ENCODE results near the gene TRPM8.

The TRPM8 gene

DNA sequence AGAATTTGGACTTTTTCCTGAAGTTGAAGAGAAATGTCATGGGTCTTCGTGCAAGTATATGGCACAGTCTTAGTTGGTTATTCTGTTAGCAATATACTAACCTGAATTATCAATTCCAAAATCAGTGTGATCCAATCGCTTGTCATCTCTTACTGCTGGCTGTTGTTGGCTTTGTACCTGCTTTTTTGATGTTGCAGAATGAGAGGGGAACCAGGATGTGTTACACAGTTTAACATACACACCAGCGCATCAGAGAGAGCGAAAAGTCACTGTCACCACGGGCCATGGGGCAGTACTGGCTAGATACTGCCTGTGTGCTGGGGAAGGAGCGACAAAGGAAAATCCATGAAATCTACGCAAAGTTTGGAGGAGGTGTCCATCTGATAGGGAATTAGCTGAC, 74.0 kb downstream of the TRPM8 start:
- Histone ChIP-seq H3K27ac (no peak overlapping the region), H3K4me3 (no peak overlapping the region)
- TF ChIP-seq, protein P1, sequence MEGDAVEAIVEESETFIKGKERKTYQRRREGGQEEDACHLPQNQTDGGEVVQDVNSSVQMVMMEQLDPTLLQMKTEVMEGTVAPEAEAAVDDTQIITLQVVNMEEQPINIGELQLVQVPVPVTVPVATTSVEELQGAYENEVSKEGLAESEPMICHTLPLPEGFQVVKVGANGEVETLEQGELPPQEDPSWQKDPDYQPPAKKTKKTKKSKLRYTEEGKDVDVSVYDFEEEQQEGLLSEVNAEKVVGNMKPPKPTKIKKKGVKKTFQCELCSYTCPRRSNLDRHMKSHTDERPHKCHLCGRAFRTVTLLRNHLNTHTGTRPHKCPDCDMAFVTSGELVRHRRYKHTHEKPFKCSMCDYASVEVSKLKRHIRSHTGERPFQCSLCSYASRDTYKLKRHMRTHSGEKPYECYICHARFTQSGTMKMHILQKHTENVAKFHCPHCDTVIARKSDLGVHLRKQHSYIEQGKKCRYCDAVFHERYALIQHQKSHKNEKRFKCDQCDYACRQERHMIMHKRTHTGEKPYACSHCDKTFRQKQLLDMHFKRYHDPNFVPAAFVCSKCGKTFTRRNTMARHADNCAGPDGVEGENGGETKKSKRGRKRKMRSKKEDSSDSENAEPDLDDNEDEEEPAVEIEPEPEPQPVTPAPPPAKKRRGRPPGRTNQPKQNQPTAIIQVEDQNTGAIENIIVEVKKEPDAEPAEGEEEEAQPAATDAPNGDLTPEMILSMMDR (IDR thresholded peaks at IDR 0.05) = no peak
- no peak for DNase-seq (ENCODE audit: low spot score)

DNA sequence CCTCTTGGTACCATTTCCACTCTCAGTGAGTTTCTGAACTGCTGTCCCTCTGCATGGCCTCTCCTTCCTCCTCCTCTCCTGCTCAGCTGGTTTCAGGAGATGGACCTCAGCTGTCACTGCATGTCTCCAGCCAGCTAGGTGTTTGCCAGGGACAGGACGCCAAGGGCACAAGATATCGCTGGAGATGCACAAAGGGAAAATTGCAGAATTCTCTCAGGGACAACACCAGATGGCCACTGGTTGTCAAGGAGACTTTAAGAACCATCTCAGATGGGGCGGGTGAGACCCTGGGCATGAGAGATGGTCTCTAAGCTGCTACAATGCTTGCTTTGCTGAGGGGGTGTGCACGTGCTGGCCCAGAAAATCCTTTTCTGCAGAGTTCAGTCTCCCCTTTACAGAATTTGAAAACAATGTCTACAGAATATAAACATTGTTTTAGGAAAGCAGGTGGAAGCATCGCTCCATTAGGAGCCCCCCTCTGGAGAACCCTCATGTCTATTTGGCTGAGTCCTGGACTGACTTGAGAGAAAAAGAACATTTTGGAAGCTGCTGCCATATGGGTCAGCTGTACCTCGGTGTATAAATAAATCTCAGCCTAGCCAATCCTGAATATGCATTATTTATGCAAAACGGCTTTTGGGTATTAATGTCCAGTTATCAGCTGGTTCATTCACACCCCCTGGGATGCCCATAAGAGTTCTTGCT, 75.5 kb downstream of the TRPM8 start:
- DNase-seq (ENCODE audit: low spot score) = no peak
- TF ChIP-seq, protein P1 (IDR thresholded peaks at IDR 0.05) = no peak
- no peak overlapping the region for H3K27ac ChIP-seq
- no peak overlapping the region for H3K4me3 ChIP-seq

DNA sequence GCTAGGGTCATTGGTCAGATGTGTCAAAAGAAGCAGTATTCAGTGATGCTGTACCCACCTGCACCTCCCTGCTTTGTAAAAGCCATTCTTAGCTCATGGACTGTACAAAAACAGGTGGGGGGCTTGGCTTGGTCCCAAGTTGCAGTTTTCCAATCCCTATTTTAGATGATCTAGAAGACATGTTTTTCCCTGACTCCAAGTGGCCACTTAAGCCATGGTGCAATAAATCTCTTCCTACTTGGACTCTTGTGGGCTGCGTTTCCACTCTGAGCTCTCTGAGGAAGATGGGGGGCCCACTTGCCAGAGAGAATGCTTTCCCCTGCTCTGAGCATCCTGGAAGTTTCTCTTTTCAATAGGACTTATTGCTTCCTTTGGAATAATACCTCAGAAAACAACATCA, 76.3 kb downstream of the TRPM8 start:
- no peak for DNase-seq (ENCODE audit: low spot score)
- TF ChIP-seq, protein P1 (IDR thresholded peaks at IDR 0.05) = no peak
- H3K27ac ChIP-seq = no peak overlapping the region
- H3K4me3 ChIP-seq = no peak overlapping the region

DNA sequence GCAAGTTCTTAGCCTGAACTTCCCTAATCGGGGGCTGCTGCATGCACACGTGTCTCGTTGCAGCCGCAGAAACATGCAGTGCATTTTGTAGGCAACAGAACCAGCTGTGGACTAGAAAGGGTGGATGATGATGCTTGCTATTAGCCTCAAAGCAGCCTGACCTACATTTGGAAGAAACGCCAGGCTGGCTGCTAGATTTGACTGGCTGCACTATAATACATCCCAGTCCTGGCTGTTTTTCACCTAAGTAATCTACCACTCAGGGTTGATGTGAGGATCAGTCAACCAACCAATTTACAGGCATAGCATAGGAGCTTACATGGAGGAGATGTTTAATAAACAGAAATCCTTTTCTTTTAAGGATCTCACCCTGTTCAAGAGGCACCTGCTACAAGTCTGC, 77.0 kb downstream of the TRPM8 start:
- TF ChIP-seq, protein P1 (IDR thresholded peaks at IDR 0.05) = no peak
- Histone ChIP-seq H3K27ac (no peak overlapping the region), H3K4me3 (no peak overlapping the region)
- no peak for DNase-seq (ENCODE audit: low spot score)

DNA sequence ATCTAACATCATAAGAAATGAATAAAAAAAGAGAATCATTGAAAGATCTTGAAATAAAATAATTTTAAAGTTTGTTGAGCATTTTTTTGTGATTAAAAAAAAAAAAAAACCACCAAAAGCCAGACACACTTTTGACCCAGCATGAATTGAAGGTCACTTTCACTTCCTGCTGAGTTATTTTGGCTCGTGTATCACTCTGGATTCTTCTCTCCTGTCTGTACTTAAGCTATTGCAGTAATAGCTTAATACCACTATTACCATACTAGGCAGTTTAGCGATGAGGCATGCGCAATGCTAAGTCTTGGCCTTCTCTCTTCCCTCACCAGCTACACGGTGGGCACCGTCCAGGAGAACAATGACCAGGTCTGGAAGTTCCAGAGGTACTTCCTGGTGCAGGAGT, 78.8 kb downstream of the TRPM8 start:
- no peak overlapping the region for H3K27ac ChIP-seq
- DNase-seq (ENCODE audit: low spot score) = no peak
- TF ChIP-seq, protein P1 (IDR thresholded peaks at IDR 0.05) = no peak
- no peak overlapping the region for H3K4me3 ChIP-seq

DNA sequence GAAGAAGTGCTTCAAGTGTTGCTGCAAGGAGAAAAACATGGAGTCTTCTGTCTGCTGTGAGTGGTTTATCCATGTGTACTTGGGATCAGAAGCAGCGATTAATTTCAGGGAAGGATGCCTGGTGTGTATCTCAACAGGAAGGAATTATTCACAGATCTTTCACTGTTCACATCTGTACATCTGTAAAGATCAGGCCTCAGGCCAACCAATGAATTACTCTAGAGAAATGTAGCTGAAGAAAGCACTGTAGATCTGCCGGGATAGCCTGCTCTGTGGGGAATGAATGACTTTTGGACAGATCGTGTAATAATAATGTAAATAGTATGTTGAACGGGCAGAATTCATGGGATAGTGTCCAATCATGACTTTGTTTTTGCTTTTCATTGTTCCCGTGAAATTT, 79.3 kb downstream of the TRPM8 start:
- DNase-seq (ENCODE audit: low spot score) = no peak
- no peak overlapping the region for H3K27ac ChIP-seq
- TF ChIP-seq, protein P1 (IDR thresholded peaks at IDR 0.05) = no peak
- H3K4me3 ChIP-seq = no peak overlapping the region

DNA sequence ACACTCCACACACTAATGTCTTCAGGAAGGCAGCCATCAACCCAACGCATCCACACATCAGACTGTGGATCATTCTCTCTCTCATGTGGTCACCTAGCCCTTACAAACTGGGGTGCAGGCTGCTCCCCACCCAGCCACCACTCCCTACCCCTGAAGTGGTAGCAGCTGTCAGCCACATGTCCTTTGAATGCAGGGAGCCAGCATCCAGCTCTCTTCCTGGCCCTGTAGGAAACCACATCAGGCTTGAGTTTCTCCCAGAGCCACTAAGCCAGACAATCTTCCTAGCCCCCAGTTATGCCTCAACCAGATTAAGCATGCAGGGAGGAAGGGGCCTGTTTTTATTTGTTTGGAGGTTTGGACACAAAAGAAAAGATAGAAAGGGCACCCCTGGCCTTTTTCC, 80.5 kb downstream of the TRPM8 start:
- TF ChIP-seq, protein P1 (IDR thresholded peaks at IDR 0.05) = no peak
- Histone ChIP-seq H3K27ac (no peak overlapping the region), H3K4me3 (no peak overlapping the region)
- no peak for DNase-seq (ENCODE audit: low spot score)

All from coronary artery (tissue), 2 donors.